GM19193 (cell line): ENCODE data around the gene BBIP1.

Source experiments
- POLR2A ChIP-seq: IDR thresholded peaks from 4 replicates; pipeline ENCODE4 v1.6.1; 2011; ENCODE audit not compliant: insufficient read depth, insufficient read length; ENCODE audit errors: extremely low read depth

BBIP1 gene

DNA sequence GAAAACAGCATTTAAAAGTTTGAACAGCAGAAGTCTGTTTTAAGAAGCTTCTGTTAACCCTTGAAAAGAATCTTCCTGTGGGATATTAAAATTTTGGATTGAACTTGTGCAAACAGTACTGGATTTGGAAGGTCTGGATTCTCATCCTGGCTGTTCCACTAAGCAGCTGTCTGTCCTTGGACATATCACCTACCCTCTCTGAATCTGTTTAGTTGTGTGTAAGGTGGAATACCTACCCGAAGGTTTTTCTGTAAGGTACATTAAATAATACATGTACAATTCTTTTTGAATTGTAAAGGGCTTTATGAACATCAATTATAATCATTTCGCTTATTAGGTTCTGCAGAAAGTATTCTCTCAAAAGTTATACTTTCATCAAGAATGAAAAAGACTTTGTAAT, 45.0 kb downstream of the BBIP1 start:
- no peak for TF ChIP-seq POLR2A

DNA sequence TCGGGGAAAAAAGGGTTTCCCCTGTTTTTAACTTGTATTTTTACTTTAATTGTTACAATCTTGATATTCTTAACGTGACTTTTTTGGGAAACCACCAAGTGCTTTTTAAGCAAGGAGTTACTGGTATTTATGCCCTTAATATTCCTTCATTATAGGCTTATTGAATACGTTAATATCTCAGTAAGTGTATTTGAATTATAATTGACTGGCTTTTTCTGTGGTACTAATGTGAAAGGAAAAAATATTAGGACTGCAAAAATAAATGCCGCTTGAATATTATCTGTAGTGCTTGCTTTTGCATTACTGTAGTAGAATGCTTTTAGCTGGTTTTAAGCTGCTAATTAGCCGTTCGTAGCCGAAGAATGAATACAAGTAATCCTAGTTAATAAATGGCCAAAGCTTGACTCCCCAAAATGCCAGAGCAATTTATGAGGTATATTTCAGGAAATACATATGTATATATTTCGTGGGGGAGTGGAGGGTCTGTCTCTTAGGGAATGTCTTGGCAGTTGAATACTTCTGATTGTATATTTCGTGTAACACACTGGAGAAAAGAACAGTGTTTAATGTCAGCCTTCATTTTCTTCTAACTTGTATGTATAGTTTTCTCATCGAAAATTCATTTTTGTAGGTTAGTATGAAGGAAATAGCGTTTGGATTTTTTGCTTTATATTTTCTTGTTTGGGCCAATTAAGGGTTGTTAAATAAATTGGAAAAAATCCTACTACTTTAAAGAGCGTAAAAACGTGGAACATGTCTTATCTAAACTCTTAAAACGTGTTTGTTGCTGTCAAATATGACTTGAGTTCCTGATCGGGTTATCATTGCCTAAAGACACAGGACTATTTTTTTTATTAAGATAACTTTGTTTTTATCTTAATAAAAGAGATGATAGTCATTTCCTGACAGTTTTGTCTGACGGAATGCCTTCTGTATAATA, 45.7 kb downstream of the BBIP1 start:
- no peak for TF ChIP-seq POLR2A

DNA sequence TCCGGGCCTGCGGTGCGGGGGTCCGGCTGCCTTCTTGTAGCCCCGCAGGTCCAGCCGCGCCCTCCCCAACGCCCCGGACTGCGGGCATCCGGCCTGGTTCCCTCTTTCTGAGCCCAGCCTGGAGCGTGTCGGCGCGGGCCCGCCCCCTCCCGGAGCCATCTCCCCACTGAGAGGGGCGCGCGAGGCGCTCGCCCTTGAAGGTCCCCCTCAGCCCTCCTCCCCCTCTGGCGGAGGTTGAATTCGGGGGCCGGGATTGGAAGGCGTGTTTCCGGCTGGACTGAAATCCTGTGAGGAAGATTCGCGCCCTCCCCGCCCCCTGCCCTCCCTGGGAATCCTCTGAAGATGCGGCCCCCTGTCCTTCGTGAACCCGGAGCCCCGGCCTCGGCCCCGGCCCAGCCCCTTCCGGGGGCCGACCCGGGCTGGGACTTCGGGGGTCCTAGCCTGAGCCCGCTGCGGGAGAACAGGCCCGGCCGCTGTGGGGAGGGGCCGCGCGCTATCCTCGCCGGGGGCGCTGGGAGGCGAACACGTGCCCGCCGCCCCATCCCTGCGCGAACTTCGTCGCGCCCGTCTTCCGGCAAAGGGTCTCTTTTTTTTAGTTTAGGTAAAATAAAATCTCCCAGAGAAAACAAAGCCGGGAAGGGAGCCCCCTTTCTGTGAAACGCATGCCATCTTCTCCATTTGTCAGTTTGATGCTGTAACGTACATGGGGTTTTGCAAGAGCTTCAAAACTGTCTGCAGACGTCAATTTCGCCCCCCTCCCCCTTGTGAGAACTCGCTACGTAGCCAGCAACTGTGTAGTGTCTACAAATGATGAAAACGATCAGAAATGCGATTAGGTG, 46.6 kb downstream of the BBIP1 start:
- TF ChIP-seq POLR2A: no peak

DNA sequence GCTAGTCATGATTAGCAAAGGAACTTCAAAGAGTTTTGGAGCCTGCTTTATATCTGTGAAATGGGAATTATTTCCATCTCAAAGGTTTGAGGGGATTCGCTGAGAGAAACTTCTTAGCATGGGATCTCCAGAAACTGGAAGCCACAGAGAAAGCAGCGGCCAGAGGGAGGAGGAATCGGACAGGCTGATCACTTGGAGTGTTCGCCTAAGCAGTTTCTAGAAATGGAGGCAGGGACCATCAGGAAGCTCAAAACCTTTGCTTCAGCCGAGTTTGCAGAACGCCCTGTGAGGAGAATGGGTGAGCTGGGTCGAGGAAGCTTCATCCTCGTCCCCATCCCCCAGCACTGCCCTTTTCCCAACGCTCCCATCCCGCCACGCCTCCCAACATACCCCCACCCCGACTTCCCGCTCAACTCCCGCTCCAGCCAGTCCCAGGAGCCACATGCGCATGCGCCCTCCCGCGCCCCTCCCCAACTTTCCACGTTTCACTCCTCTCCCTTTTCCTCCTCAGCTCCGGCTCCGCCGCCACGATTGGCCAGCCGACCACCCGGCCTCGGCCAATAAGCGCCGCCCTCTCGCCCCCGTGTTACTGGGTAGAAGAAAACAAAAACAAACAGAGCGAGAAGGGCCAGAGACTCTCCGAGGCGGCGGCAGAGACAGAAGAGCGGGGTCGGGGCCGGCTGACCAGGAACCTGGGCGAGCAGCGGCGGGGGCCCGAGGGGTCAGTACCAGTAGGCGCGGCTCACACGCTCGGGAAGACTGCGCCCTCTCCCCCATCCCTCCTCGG, 47.5 kb downstream of the BBIP1 start, which contains the start of gene PDCD4:
PDCD4 (plus strand) TSS at position 631 of the 787 bp plus-strand sequence. CDS start 4,100 bp downstream, outside the sequence.
- peak; percentile 87 for TF ChIP-seq POLR2A

DNA sequence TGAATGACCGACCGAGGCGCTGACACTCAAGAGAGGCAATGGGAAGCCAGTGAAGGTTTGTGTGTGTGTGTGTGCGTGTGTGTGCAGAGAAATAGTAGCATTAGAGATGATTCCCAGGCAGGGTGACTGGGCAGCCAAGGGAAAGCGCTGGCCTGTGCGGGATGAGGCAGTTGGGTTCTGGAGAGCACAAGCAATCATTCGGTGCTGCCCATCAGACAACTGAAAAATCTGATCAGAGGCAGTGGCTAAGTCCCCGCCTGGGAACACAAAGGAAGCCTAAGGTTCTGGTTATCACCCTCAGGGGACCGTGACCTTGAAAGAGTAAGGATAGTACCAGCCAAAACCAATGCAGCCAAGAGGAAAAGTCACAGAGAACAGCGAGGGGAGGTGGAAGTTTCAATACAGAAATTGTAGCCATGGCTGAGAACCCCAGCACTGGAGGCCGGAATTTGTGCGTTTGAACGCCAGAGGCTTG, 48.1 kb downstream of the BBIP1 start:
- no peak for TF ChIP-seq POLR2A

DNA sequence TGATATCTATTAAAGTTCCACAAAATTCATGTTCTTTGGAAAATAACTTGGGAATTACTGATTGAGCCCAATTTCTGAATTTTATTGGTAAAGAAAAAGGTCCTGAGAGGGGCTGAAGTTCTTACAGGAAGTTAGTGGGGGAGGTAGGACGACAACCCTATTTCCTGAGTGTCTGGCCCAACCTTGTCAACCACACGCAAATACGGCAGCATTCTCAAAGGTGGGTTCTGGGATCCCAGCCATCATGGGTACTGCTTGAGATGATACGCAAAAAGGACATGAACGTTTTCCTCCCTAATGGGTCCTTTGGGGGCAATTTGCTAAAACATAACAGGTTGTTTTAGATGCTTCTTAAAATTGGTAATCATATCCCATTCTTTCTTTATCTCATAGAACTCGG, 50.0 kb downstream of the BBIP1 start:
- TF ChIP-seq POLR2A: peak; percentile 24

DNA sequence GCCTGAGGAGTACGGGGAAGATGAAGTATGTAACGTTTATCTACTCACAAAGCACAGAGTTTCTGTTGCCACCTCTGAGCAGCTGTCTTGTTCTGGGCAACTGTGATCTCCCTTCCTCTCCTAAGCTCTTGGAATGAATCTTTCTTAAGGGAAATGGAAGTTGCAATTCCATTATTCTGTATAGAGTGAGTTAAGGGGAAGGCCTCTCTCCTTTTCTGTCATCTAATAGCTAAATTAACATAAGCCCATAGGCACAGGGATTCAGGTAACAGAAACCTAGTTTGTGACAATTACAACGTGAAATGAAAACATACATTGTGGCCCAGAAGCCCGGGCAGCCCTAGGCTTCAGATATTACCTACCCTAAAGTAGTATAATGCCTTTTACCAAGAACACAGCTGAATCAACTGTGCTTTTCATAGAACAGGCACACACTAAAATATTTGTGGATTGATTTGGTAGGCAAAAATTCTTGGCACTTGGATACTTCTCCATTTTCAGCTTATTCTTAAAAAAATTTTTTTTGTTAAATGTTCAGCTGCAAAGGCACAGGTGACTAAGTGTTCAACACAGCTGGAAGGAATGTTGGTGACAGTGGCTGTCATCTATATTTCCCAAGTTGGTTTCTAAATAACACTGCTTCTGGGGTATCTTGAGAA, 51.0 kb downstream of the BBIP1 start:
- no peak for TF ChIP-seq POLR2A

DNA sequence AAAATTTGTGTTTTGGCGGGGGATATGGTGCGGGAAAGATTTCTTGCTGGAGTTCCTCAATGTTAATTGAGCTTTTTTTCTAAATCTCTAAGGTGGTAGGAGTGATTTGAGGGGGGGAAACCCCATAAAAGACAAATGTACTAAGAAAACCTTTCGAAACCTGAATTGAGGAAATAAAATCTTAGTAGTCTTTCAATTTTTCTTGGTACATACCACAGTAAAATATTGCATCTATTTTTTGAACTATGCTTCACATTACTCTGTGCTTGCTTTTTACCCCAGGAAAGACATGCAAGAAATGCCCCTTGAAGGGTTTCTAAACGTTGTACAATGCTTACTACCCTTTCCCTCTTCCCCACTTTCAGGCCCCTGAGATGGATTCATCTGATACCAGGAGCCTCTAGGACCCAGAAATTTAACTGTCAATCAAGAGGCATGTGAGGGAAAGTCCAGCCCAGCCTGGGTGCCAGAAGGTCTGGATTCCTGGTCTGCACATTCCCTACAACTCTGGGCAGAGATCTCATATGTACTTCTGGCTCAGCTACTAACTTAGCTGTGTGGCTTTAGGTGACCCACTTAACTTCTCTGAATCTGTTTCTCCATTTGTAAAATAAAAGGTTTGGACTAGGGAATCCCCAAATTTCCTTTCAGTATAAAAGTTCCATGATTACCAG, 53.0 kb downstream of the BBIP1 start:
- no peak for TF ChIP-seq POLR2A

DNA sequence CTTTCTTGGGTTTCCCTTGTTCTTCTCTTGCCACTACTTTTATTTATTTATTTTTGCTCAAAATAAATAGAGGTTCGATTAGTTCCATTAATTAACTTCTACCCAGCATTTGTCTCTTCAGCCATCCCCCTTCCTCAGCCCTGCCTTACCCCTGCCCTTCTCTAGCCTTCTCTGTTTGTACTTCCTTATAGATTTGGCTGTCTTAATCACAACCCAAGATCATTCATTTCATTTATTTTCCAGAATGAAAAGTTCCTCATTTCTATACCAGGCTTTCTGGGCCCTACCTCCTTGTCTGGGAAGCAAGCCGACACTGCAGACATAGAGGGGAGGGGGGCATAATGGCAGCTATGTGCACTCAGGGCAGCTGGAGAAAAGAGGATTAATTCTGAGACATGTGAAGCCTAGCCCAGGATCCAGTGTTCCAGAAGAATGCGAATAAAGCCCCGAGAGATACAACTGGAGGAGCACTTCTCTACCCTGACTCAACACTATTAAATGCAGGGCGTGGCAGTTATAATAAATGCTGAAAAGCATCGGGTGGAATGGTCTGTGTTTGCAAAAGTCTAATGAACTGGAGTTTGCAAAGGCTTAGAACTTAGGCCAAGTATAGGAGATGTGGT, 53.7 kb downstream of the BBIP1 start:
- TF ChIP-seq POLR2A: no peak

DNA sequence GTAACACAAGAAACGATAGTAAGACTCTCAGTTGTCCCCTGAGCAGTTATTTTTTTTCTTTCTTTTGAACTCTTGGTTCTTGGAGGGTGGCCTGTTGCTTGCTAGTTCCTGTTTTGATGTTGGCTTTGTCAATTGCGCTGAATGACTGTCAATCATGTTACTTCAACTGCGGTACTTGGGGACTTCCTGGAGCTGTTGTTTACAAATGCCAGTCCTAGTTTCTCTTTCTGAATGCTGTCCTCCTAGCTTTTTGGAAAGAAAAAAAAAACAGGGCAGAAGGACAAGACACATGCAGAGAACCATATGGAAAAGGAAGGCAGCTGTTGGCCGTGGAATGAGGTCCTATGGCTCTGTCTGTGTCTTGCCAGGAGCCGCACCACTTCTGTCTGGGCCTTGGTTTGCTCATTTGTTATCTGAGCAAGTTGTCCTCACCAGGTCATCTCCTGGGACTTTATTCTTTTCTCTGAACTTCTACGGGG, 54.3 kb downstream of the BBIP1 start:
- no peak for TF ChIP-seq POLR2A

DNA sequence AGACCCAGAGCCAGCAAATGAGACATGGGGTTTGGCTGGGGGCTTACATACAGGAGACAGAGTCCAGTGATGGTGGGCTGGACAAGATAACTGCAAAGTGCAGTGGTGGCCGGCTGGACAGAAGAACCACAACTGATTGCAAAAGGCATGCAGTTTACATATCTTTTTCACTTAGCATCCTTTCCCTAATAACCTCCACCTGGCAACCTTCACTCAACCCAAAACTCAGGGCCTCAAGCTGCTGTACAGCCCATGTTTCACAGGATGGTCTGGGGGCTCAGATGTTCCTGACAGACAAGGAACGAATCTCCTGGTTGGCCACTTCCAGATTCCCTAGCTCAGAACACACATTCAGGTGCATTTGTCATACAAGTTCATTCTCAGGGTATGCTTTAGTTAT, 55.0 kb downstream of the BBIP1 start:
- TF ChIP-seq POLR2A: no peak

DNA sequence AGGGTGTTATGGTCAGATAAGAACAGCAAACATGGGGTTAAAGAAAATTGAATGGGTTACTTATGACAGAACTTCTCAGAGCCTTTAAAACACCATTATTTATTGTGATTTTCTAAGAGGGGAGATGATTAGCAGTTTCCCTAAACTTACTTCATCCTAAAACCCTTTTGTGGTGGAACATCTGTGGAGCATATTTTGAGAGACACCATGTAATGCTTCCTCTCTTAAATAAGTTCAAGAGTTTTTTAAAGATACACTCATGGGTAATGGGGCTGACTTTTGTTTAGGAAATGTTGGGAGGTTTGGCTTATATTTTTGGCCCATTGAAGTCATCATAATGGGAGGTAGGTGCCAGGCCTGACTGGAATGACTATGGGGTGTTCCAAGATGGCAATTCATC, 55.6 kb downstream of the BBIP1 start:
- no peak for TF ChIP-seq POLR2A

DNA sequence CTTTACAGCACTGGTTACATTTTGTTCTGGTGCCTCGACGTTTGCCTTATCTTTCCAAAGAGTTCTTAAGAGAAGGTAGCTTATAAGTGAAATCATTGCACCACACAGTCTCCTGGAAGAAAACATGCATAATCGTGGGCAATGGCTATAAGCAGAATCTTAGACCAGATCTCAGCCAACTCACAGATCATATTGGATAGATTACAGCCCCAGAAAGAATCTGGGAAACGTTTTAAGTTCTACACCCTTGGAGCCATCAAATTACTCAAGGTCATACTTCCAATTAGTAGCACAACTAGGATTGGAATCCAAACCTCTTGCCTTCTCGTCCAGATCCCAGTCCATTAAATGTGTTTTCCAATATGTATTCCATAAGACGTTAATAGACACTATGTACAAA, 56.0 kb downstream of the BBIP1 start:
- no peak for TF ChIP-seq POLR2A
